ENCODE results near the gene LGALS3BP.

Gene LGALS3BP

DNA sequence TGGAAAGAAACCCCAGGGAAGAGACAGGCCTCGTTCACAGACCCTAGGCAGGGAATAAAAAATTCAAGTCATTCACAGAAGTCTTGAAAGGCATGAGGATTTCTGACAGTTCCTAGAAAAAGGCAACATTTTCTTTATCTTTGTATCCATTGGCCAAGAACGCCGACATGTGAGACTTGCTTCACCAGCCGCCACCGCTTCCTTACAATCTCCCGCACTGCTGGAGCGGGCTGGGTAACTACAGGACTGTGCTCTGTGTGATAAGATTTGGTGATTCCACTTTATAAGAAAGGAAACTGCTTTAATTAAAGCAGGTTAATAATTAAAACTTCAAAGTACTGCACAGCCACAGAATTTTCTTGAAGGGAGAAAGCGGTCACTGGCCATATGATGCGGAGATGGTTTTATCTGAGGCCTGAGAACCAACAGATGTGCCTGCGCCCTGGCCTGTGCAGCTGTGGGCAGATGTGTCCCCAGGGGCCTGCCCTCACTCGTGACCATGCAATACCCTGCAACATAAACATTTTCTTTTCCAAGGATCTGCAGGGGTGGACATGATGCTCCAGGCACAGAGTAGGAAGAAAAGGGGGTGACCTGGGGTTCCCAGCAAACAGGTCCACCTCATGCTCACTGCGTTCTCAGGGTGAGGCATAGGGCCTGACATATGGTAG lies 13.0 kb upstream of the LGALS3BP start:
- H3K9me3 ChIP-seq (ENCODE audit: insufficient read depth, low read length), result no peaks in the 10 kb centered on the region
- H3K79me2 ChIP-seq (ENCODE audit: insufficient read depth, low read length), result no peaks in the 10 kb centered on the region
- no peaks in the 10 kb centered on the region for H3F3A ChIP-seq (ENCODE audit: insufficient read depth)
- no peaks in the 10 kb centered on the region; the same call in 1 of the 2 replicates for H3K36me3 ChIP-seq (ENCODE audit: low read length)
- no peaks in the 10 kb centered on the region for H3K9me2 ChIP-seq (replicated peaks; ENCODE audit: insufficient read depth, low read length)
- no peak overlapping the region for H3K4me3 ChIP-seq (ENCODE audit: insufficient read depth, low read length, poor library complexity, severe bottlenecking)
- H3K4me2 ChIP-seq (ENCODE audit: low read depth, low read length, poor library complexity, severe bottlenecking), result no peak overlapping the region
- no peak overlapping the region for H2AFZ ChIP-seq (ENCODE audit: low read depth, low read length, severe bottlenecking)
- H3K9ac ChIP-seq (ENCODE audit: low read length), result no peak overlapping the region
- no peaks in the 10 kb centered on the region for H4K20me1 ChIP-seq (ENCODE audit: low read depth, low read length)
- no peaks in the 10 kb centered on the region for H3K27me3 ChIP-seq (ENCODE audit: low read length)
- no peak overlapping the region for H3K27ac ChIP-seq (ENCODE audit: low read depth, low read length)
- TF ChIP-seq EZH2phosphoT487 (conservative IDR thresholded peaks at IDR 0.05; ENCODE audit: low read length), result no peak
- TF ChIP-seq CTCF (IDR thresholded peaks at IDR 0.05; ENCODE audit: insufficient read depth, low read length, poor library complexity, severe bottlenecking), result no peak

DNA sequence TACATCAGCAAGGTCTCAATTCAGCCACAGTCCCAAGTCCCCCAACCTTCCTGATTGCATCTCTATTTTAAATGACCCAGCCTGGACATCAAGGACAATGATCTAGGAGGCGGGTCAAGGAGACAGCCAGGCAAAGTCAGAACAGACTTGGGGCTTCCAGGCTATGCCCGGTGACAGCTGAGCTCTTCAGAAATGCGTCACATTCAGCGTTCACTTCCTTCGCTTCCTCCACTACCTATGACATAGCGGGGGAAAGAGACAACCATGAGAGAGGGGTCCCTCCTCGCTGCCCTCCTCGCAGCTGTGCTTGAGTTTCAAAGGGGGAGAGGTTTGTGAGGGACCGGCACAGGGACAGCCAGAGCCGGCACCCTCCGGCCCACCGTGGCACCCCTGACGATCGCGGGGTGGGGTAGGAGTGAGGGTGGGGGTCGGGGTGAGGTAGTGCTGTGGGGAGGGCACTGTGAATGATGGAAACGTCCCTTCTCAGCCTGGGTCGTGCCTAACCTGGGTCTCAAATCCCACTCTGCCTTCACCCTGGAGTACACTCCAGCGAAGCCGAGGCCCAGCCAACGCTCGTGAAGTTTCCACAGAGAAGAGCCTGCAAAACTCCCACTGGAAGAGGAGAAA lies 12.3 kb upstream of the LGALS3BP start:
- no peaks in the 10 kb centered on the region for H3K27me3 ChIP-seq (ENCODE audit: low read length)
- H3F3A ChIP-seq (ENCODE audit: insufficient read depth), result no peaks in the 10 kb centered on the region
- H3K9ac ChIP-seq (ENCODE audit: low read length), result no peak overlapping the region
- no peaks in the 10 kb centered on the region; the same call in 1 of the 2 replicates for H3K36me3 ChIP-seq (ENCODE audit: low read length)
- no peak overlapping the region for H2AFZ ChIP-seq (ENCODE audit: low read depth, low read length, severe bottlenecking)
- H3K79me2 ChIP-seq (ENCODE audit: insufficient read depth, low read length), result no peaks in the 10 kb centered on the region
- H4K20me1 ChIP-seq (ENCODE audit: low read depth, low read length), result no peaks in the 10 kb centered on the region
- no peaks in the 10 kb centered on the region for H3K9me3 ChIP-seq (ENCODE audit: insufficient read depth, low read length)
- no peak for TF ChIP-seq EZH2phosphoT487 (conservative IDR thresholded peaks at IDR 0.05; ENCODE audit: low read length)
- TF ChIP-seq CTCF (IDR thresholded peaks at IDR 0.05; ENCODE audit: insufficient read depth, low read length, poor library complexity, severe bottlenecking), result no peak
- H3K27ac ChIP-seq (ENCODE audit: low read depth, low read length), result no peak overlapping the region
- H3K4me3 ChIP-seq (ENCODE audit: insufficient read depth, low read length, poor library complexity, severe bottlenecking), result no peak overlapping the region
- H3K4me2 ChIP-seq (ENCODE audit: low read depth, low read length, poor library complexity, severe bottlenecking), result no peak overlapping the region
- H3K9me2 ChIP-seq (replicated peaks; ENCODE audit: insufficient read depth, low read length), result no peaks in the 10 kb centered on the region

DNA sequence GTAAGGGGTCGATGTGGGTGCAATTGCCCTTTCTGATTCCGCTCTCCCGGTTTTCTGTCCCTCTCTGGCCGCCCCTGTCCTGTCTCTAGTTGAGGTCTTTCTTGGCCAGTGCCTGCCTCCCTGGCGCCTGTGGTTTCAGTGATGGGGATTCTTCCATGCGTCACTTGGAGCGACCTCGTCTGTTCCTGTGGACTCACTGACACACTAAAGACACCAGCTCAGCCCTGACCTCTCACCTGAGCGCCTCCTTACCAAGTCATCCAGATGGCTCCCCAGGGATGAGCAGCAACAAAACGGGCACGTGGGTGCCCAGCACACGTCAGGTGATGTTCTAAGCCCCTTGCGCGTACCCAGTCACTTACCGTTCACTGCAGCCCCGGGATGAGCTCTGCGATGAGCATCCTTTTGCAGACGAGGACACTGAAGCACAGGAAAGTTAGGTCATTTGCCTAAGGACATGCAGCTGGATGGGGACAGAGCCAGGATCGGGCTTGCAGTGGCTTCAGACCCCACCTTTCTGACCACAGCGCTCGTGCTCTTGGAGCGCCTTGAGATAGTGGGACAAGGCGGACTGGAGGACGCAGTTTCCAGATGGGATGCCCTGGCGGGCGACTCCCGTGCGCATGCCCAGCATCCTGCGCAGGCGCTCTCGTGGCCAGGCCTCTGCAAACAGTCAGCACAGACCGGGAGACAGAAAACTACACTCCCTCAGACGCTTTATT lies 11.5 kb upstream of the LGALS3BP start:
- Histone ChIP-seq H3K27ac (ENCODE audit: low read depth, low read length) (no peak overlapping the region), H4K20me1 (ENCODE audit: low read depth, low read length) (no peaks in the 10 kb centered on the region), H3K79me2 (ENCODE audit: insufficient read depth, low read length) (no peaks in the 10 kb centered on the region), H3K36me3 (ENCODE audit: low read length) (no peaks in the 10 kb centered on the region; the same call in 1 of the 2 replicates), H3K27me3 (ENCODE audit: low read length) (no peaks in the 10 kb centered on the region), H2AFZ (ENCODE audit: low read depth, low read length, severe bottlenecking) (no peak overlapping the region), H3K9me2 (replicated peaks; ENCODE audit: insufficient read depth, low read length) (no peaks in the 10 kb centered on the region), H3K4me2 (ENCODE audit: low read depth, low read length, poor library complexity, severe bottlenecking) (no peak overlapping the region), H3K9ac (ENCODE audit: low read length) (no peak overlapping the region), H3F3A (ENCODE audit: insufficient read depth) (no peaks in the 10 kb centered on the region), H3K4me3 (ENCODE audit: insufficient read depth, low read length, poor library complexity, severe bottlenecking) (no peak overlapping the region), H3K9me3 (ENCODE audit: insufficient read depth, low read length) (no peaks in the 10 kb centered on the region)
- no peak for TF ChIP-seq EZH2phosphoT487 (conservative IDR thresholded peaks at IDR 0.05; ENCODE audit: low read length)
- TF ChIP-seq CTCF (IDR thresholded peaks at IDR 0.05; ENCODE audit: insufficient read depth, low read length, poor library complexity, severe bottlenecking), result no peak

Measured in SU-DHL-6 (cell line).